Measurements from ENCODE around the gene TEX48. TPM values are rescaled to one million over a fixed set of nuclear protein-coding genes. Genes with fewer than 3 reads are reported as not detected.

TEX48 gene
- total RNA-seq, 4 donors from 2014 or later, result not detected

DNA sequence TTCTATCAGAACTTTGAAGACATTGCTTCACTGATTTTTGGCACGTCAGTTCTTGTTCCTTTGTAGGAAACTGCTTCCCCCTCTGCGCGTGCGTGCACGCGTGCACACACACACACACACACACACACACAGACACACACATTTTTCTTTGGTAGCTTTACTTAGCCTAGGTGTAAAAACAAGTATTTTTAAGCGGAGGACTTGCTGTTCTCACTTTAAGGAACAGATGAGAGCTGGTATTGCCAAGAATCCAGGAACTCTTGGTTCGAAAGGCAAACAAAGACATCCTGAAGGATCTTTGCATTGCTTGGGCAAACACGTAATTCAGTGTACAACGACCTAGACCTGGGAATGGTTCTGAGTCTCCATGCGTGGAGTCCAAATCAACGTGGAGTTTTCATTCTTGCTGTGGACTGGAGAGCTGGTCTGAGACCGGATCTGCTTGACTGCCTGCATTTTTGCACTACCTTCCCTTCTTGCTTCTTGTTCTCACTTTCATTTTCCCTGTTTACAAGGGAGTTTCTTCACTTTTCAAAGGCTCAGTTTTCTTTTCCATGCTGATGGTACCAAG is 62.7 kb downstream of the TEX48 start:
- TF ChIP-seq, protein P1, sequence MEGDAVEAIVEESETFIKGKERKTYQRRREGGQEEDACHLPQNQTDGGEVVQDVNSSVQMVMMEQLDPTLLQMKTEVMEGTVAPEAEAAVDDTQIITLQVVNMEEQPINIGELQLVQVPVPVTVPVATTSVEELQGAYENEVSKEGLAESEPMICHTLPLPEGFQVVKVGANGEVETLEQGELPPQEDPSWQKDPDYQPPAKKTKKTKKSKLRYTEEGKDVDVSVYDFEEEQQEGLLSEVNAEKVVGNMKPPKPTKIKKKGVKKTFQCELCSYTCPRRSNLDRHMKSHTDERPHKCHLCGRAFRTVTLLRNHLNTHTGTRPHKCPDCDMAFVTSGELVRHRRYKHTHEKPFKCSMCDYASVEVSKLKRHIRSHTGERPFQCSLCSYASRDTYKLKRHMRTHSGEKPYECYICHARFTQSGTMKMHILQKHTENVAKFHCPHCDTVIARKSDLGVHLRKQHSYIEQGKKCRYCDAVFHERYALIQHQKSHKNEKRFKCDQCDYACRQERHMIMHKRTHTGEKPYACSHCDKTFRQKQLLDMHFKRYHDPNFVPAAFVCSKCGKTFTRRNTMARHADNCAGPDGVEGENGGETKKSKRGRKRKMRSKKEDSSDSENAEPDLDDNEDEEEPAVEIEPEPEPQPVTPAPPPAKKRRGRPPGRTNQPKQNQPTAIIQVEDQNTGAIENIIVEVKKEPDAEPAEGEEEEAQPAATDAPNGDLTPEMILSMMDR (IDR thresholded peaks at IDR 0.05), result no peak
- DNase-seq (ENCODE audit: low spot score) (no peak), ATAC-seq (ENCODE audit: low FRiP score) (no peak)

DNA sequence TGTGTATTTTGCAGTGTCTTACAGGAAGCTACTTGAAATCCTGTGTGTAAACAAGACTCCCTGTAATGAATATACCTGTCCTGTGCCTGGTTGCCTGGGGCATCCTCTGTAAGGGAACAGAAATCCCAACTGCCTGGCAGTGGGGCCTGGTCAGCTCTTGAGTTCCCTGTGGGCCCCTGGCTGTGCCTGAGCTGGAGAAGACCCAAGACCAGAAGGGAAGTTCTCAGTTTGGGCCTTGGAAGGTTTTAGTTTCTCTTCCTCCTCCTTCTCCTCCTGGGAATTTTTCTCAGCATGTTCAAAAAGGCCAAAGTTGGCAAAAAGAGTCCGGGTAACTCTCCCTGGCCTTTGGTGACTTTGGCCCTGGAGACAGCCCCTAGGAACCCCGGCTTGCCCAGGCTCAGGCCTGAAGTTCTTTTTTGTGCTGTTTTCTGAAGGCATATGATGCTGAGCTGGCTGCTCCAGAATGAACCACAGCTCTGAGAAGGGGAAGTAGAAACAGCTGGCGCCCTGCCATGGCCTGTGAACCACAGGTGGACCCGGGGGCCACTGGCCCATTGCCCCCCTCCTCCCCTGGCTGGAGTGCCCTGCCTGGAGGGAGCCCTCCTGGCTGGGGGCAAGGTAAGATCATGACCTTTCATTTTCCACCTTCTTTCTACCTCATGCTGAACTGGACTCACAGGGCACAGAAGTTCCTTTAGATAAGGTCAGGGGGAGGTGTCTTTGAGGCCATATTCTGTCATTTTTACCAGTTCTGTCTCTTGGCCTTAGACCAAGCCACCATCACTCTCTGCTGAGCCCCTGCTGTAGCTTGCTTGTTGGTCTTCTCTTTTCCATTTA is 65.1 kb downstream of the TEX48 start:
- DNase-seq (ENCODE audit: low spot score), result peak; percentile 53
- TF ChIP-seq, protein P1 (IDR thresholded peaks at IDR 0.05), result no peak
- no peak for ATAC-seq (ENCODE audit: low FRiP score)

Other genes with a start within 250 kb of the TEX48 start
- gene WHRN, start 176.7 kb downstream of the TEX48 start, total RNA-seq, result 10 to 100 TPM in 1 of 4 donors, 1 to 10 TPM in 3; 3.0 to 15.5 (median 6.6) TPM
- gene ATP6V1G1, start 94.4 kb downstream of the TEX48 start, total RNA-seq, result 100 to 1,000 TPM; 101 to 152 (median 139) TPM
- gene TMEM268, start 70.9 kb downstream of the TEX48 start, total RNA-seq, result 10 to 100 TPM; 11.2 to 26.1 (median 14.6) TPM
- gene TEX53, start 24.4 kb downstream of the TEX48 start, total RNA-seq, result not detected
- gene TNFSF15, start 123.8 kb upstream of the TEX48 start, total RNA-seq, result 1 to 10 TPM in 1 of 4 donors, under 1 TPM in 2, not detected in 1; 0.36 to 2.4 (median 0.50) TPM
- 1 to 10 TPM; 3.2 to 7.1 (median 6.6) TPM for gene TNFSF8, start 248.4 kb upstream of the TEX48 start, total RNA-seq

Measured in omental fat pad (tissue), 4 donors.